GM06990 (cell line): ENCODE results near the gene RNF148.

ENCODE experiments used
- DNase-seq: peaks from one replicate; pipeline ENCODE4 v3.0.0-alpha.2; 2011; ENCODE audit not compliant: insufficient read length; ENCODE audit errors: extremely low read depth
- H3K27me3 ChIP-seq: replicated peaks from 2 replicates; pipeline ENCODE4 v1.6.0; 2011; ENCODE audit warnings: low read length; ENCODE audit not compliant: control insufficient read depth, insufficient read depth
- H3K36me3 ChIP-seq: 2 replicates; pipeline ENCODE4 v1.5.1; 2011; ENCODE audit warnings: low read length; ENCODE audit not compliant: control insufficient read depth, insufficient read depth
- H3K4me3 ChIP-seq: replicated peaks from 2 replicates; pipeline ENCODE4 v1.5.1; 2011; ENCODE audit warnings: low read depth, mild to moderate bottlenecking, control low read depth, low read length
- TF ChIP-seq, protein P1 (sequence below): IDR thresholded peaks from 2 replicates; pipeline ENCODE4 v1.5.1; 2011; ENCODE audit warnings: low read length, control low read depth, mild to moderate bottlenecking, inconsistent platforms; ENCODE audit not compliant: insufficient read depth, poor library complexity, severe bottlenecking

The RNF148 gene

DNA sequence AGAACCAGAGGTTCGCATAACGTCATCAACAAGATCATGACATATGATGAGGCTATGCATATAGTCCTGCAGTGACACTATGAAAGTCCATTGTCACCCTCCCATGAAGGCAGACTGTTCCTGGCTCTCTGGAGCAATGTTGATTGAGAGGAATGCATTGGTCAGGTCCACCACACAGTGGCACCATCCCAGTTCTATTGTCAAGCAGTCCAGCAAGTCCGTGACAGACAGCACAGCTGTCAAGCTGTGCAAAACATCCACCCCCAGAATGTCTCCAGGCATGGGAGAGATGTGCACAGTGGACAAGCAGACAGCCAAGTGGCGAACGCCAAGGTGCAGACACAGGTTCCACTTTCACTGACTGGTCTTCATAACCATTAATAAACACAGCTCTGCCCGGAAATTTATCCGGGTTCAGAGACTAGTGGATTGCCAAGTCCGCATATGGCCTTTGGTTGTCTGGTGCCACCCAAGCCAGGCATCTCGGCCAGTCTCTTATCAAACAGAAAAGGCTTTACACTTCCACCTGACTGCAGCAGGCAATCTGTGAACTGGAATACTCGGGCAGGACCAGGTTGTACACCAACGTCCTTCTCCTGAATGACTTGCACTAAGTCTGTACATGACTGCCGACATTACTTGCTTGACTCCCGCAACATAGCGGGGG lies 11.0 kb downstream of the RNF148 start:
- H3K4me3 ChIP-seq = no peak overlapping the region

DNA sequence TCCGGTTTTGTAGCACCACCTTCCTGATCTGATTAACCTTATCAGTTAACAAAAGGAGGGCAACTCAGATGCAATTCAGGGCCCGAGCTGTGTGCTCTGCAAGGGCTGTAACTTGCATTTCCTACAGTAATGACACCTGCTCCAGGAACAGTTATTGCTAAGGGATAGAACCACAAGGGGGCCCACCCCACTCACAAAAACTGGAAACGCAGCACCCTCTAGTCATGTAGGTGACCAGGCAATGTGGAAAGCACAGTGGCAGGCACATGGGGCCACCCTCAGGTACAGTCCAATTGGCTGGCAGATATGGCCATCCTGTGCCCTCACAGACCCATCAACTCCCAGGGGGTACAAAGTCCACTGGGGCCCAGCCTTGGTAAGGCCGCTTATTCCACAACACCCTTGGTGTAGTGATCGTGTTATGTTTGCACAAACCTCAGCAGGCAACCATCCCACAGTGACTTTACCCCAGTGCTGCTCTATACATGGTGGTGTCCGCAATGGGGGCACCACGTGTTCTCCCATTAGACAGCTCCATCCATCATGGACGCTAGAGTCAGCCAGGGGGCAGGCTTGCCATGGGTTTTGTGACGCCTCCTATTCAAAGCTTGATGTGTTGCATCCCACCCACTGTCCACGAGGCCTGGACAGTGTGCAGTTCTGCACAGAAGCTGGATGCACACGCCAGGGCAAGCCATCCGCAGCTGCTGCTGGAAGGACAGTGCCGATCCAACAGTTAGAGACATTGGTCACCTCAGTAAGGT lies 13.2 kb downstream of the RNF148 start:
- H3K36me3 ChIP-seq = no peaks in the 10 kb centered on the region
- DNase-seq = no peak
- TF ChIP-seq, protein P1, sequence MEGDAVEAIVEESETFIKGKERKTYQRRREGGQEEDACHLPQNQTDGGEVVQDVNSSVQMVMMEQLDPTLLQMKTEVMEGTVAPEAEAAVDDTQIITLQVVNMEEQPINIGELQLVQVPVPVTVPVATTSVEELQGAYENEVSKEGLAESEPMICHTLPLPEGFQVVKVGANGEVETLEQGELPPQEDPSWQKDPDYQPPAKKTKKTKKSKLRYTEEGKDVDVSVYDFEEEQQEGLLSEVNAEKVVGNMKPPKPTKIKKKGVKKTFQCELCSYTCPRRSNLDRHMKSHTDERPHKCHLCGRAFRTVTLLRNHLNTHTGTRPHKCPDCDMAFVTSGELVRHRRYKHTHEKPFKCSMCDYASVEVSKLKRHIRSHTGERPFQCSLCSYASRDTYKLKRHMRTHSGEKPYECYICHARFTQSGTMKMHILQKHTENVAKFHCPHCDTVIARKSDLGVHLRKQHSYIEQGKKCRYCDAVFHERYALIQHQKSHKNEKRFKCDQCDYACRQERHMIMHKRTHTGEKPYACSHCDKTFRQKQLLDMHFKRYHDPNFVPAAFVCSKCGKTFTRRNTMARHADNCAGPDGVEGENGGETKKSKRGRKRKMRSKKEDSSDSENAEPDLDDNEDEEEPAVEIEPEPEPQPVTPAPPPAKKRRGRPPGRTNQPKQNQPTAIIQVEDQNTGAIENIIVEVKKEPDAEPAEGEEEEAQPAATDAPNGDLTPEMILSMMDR = peak; percentile 11
- no peaks in the 10 kb centered on the region for H3K27me3 ChIP-seq
- H3K4me3 ChIP-seq = no peak overlapping the region

More for the DNA sequence above, 11.0 kb downstream of the RNF148 start:
- no peak for DNase-seq
- Histone ChIP-seq H3K36me3 (no peaks in the 10 kb centered on the region), H3K27me3 (no peaks in the 10 kb centered on the region)
- TF ChIP-seq, protein P1 = no peak

DNA sequence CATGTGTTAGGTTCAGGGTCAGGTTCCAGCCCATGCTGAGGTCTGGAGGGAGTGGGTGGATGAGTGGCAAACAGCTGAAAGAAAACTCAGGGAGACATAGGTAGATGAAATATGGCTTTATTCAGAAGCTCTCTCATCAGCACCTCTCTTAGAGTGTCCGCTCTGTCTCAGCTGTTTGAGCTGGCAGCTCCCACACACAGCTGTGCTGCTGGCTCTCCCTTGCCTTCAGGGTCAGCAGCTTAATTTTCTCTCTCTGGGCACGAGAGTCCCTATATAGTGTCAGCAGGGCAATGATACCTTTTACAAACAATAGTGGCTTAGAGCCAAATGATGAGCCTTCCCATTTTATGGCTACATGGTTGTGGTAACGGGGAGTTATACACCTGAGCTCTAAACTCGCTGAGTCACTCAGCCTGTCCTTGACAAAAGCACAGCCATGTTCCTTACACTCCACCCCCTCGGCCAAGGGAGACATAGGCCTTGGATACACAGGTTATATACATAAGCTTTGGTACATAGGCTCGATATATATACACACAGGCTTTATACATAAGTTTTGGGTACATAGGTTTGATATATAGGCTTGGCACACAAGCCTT lies 14.2 kb downstream of the RNF148 start:
- no peak for DNase-seq
- TF ChIP-seq, protein P1 = no peak

DNA sequence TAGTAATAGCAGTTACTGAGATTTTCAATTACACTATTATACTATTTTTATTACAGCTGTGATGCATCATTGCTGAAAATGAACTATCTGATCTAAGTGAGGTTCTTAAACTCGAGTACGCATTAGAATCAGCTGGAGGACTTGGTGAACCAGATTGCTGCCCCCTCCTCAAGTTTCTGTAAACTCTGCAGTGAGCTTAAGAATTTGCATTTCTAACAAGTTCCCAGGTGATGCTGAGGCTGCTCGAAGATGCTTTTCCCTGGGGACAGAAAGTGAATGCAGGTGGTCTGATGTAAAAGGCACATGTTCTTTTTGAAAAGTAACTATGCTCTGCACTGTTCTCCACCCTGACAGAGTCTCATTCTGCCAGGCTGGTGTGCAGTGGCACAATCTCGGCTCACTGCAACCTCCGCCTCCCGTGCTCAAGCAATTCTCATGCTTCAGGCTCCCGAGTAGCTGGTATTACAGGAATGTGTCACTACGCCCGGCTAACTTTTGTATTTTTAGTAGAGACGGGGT lies 16.3 kb downstream of the RNF148 start:
- DNase-seq = no peak
- no peaks in the 10 kb centered on the region for H3K27me3 ChIP-seq
- H3K4me3 ChIP-seq = no peak overlapping the region
- TF ChIP-seq, protein P1 = no peak
- H3K36me3 ChIP-seq = no peaks in the 10 kb centered on the region

More for the DNA sequence above, 14.2 kb downstream of the RNF148 start:
- Histone ChIP-seq H3K27me3 (no peaks in the 10 kb centered on the region), H3K36me3 (no peaks in the 10 kb centered on the region), H3K4me3 (no peak overlapping the region)

DNA sequence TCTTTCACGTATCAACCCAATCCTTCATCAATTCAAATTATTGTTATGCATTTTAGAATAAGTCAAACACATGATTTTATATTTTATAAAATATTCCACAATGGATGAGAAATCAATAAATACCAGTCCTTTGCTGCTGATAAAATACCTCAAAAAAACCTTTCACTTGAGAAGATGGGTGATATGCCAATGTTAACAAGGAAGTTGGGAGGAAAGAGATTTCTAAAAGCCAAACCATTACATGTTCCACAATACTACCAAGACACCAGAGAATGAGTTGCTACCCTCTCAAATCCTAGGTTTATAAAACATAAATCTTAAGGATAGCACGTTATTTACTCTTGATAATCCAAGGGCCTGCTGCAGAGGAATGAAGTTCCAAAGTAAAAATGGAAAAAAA lies 18.2 kb downstream of the RNF148 start:
- no peaks in the 10 kb centered on the region for H3K36me3 ChIP-seq
- H3K4me3 ChIP-seq = no peak overlapping the region
- H3K27me3 ChIP-seq = no peaks in the 10 kb centered on the region
- TF ChIP-seq, protein P1 = no peak
- no peak for DNase-seq
